BE2C (cell line): ENCODE data around the gene PDGFRB.

Source experiments
- DNase-seq: peaks from one replicate; pipeline ENCODE4 v3.0.0-alpha.2; 2020
- H3K27me3 ChIP-seq: fragments of 250-450 bp; sonication (Bioruptor Pico); 2 replicates; pipeline ENCODE4 v1.5.1; 2020; ENCODE audit warnings: mild to moderate bottlenecking
- H3K36me3 ChIP-seq: fragments of 250-450 bp; sonication (Bioruptor Pico); 2 replicates; pipeline ENCODE4 v1.5.1; 2020; ENCODE audit warnings: mild to moderate bottlenecking
- H3K4me1 ChIP-seq: fragments of 250-450 bp; sonication (Bioruptor Pico); 2 replicates; pipeline ENCODE4 v1.5.1; 2020
- H3K4me3 ChIP-seq: 2 replicates; pipeline ENCODE4 v1.5.1; 2011; ENCODE audit warnings: low read depth, low read length
- H3K9me3 ChIP-seq: fragments of 250-450 bp; sonication (Bioruptor Pico); 2 replicates; pipeline ENCODE4 v1.5.1; 2020
- TF ChIP-seq, protein P1 (sequence below): IDR thresholded peaks from 2 replicates; pipeline ENCODE4 v1.5.1; 2012; ENCODE audit warnings: mild to moderate bottlenecking, low read depth, low read length

Gene PDGFRB

GRCh38 chr5:150158170-150158949 is 2.7 kb upstream of the PDGFRB start:
- Histone ChIP-seq H3K4me1 (peaks cover 49% of the 10 kb centered on the region), H3K27me3 (no peaks in the 10 kb centered on the region), H3K4me3 (peak overlapping the region; percentile 12; the same call in 1 of the 2 replicates), H3K9me3 (no peaks in the 10 kb centered on the region), H3K36me3 (no peaks in the 10 kb centered on the region)
- TF ChIP-seq, protein P1, sequence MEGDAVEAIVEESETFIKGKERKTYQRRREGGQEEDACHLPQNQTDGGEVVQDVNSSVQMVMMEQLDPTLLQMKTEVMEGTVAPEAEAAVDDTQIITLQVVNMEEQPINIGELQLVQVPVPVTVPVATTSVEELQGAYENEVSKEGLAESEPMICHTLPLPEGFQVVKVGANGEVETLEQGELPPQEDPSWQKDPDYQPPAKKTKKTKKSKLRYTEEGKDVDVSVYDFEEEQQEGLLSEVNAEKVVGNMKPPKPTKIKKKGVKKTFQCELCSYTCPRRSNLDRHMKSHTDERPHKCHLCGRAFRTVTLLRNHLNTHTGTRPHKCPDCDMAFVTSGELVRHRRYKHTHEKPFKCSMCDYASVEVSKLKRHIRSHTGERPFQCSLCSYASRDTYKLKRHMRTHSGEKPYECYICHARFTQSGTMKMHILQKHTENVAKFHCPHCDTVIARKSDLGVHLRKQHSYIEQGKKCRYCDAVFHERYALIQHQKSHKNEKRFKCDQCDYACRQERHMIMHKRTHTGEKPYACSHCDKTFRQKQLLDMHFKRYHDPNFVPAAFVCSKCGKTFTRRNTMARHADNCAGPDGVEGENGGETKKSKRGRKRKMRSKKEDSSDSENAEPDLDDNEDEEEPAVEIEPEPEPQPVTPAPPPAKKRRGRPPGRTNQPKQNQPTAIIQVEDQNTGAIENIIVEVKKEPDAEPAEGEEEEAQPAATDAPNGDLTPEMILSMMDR, result no peak
- peak; percentile 87 for DNase-seq

GRCh38 chr5:150157168-150157567 is 1.5 kb upstream of the PDGFRB start:
- DNase-seq, result no peak
- H3K36me3 ChIP-seq, result peaks cover 5% of the 10 kb centered on the region; the same call in 1 of the 2 replicates
- peaks cover 57% of the 10 kb centered on the region for H3K4me1 ChIP-seq

GRCh38 chr5:150156540-150156939 is 895 bp upstream of the PDGFRB start:
- peaks cover 55% of the 10 kb centered on the region for H3K4me1 ChIP-seq
- TF ChIP-seq, protein P1, result no peak
- peak overlapping the region; percentile 85 for H3K4me3 ChIP-seq
- H3K9me3 ChIP-seq, result no peaks in the 10 kb centered on the region
- no peaks in the 10 kb centered on the region for H3K27me3 ChIP-seq
- DNase-seq, result no peak
- peaks cover 5% of the 10 kb centered on the region; the same call in 1 of the 2 replicates for H3K36me3 ChIP-seq

More at GRCh38 chr5:150157168-150157567, 1.5 kb upstream of the PDGFRB start:
- TF ChIP-seq, protein P1, result no peak
- no peaks in the 10 kb centered on the region for H3K27me3 ChIP-seq
- H3K9me3 ChIP-seq, result no peaks in the 10 kb centered on the region
- no peak overlapping the region for H3K4me3 ChIP-seq

DNA sequence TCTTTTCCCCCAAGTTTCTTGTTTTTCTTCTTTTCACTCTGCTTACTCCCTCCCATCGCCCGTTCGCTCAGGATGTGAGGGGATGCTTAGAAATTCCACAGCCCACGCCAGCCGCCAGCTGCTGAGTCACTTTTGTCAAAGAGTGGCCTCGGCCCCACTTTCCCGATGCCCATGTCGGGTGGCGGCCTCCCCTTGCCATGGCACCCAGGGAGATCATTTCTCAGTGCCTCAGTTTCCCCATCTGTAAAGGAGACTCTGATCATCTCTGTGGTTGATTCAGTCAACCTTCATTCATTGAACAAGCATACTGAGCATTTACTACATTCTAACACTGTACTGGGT is 353 bp upstream of the PDGFRB start:
- Histone ChIP-seq H3K36me3 (peaks cover 5% of the 10 kb centered on the region; the same call in 1 of the 2 replicates), H3K4me1 (peaks cover 51% of the 10 kb centered on the region), H3K9me3 (no peaks in the 10 kb centered on the region), H3K27me3 (no peaks in the 10 kb centered on the region), H3K4me3 (peak overlapping the region; percentile 85)
- TF ChIP-seq, protein P1, result no peak
- DNase-seq, result no peak

DNA sequence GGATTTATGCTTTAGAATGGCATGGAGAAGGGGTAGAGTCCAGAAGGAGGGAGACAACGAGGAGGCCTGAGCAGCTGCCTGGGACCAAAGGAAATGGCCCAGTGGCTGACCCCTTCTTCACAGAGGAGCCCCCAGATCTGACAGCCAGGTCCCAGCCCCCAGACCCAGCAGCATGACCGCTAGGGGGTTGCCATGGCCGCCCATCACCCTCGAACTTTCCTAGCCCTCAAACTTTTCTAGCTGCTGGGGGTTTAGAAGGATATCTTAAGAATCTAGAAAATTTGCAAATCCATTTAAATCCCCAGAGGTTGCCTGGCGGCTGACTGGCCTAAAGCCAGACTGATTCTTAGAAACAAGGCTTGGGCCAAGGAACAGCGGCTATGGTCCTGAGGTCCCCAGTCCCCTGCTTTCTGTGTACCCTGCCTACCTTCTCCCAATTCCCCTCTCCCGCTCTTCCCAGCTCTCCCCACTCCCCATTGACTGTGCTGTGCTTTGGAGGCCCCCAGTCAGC is 972 bp downstream of the PDGFRB start:
- DNase-seq, result no peak
- no peaks in the 10 kb centered on the region for H3K9me3 ChIP-seq
- peaks cover 5% of the 10 kb centered on the region; the same call in 1 of the 2 replicates for H3K36me3 ChIP-seq
- peaks cover 40% of the 10 kb centered on the region for H3K4me1 ChIP-seq
- peak overlapping the region; percentile 85 for H3K4me3 ChIP-seq
- H3K27me3 ChIP-seq, result no peaks in the 10 kb centered on the region
- TF ChIP-seq, protein P1, result peak; percentile 25; the same call in 1 of the 2 replicates
